Sigmoid colon (tissue), 7 donors: ENCODE results near the gene CDON. TPM values are rescaled to one million over a fixed set of nuclear protein-coding genes. Genes with fewer than 3 reads are reported as not detected.

ENCODE experiments used
- DNase-seq: peaks from one replicate; pipeline ENCODE4 v3.0.0-alpha.2; 2019
- H3K27ac ChIP-seq, 4 donors: fragments of 200-600 bp; sonication (generic); one replicate each; pipeline ENCODE4 v1.5.1; 2016 to 2019; ENCODE audit warnings: mild to moderate bottlenecking in 1 of 4
- H3K27me3 ChIP-seq, 3 donors: fragments of 200-600 bp; sonication (generic); one replicate each; pipeline ENCODE4 v1.5.1; 2019; ENCODE audit warnings: mild to moderate bottlenecking in 1 of 3
- H3K36me3 ChIP-seq, 4 donors: fragments of 200-600 bp; sonication (generic); one replicate each; pipeline ENCODE4 v1.5.1; 2016 to 2019
- H3K4me1 ChIP-seq, 4 donors: fragments of 200-600 bp; sonication (generic); one replicate each; pipeline ENCODE4 v1.5.1; 2017 to 2019
- H3K4me3 ChIP-seq, 4 donors: fragments of 200-600 bp; sonication (generic); one replicate each; pipeline ENCODE4 v1.5.1; 2017 to 2019; ENCODE audit warnings: mild to moderate bottlenecking in 2 of 4, moderate library complexity in 1 of 4
- H3K9me3 ChIP-seq, 4 donors: fragments of 200-600 bp in 3 of 4; sonication (generic) in 3 of 4; one replicate each; pipeline versions ENCODE4 v1.5.1 to v1.6.1; 2013 to 2019
- EP300 ChIP-seq, 4 donors: sonication (generic); formaldehyde crosslinking; IDR thresholded peaks; one replicate each; pipeline ENCODE4 v1.6.1; 2017; ENCODE audit warnings: antibody characterized with exemption in 4 of 4
- POLR2A ChIP-seq, 2 donors: fragments of 450-650 bp; IDR thresholded peaks; one replicate each; pipeline ENCODE4 v1.6.1; 2016; ENCODE audit warnings: antibody characterized with exemption in 2 of 2, mild to moderate bottlenecking in 2 of 2, moderate library complexity in 2 of 2
- POLR2AphosphoS5 ChIP-seq, 4 donors: sonication (generic); formaldehyde crosslinking; IDR thresholded peaks; one replicate each; pipeline ENCODE4 v1.6.1; 2017; ENCODE audit warnings: antibody characterized with exemption in 4 of 4
- WGBS, 2 donors: extraction: QIAGEN DNeasy Blood & Tissue Kit; methylation state at CpG; one replicate each; pipeline ENCODE4 v1.1.7; 2013; 5-methylcytosine and 5-hydroxymethylcytosine counted together
- intact Hi-C: fragments of 100-400 bp; cut with DNase I; formaldehyde crosslinking; loops from one replicate; pipeline ENCODE4 v1.15.1; 2023
- polyA plus RNA-seq, 3 donors: library from polyadenylated mRNA; stranded (reverse); fragments of 200-250 nt; gene quantifications; one replicate each; pipeline ENCODE4 v1.2.3, GENCODE V29; 2013
- total RNA-seq, 4 donors: library from RNA; depleted of rRNA; stranded (reverse); fragments of >200 nt; gene quantifications; one replicate each; pipeline ENCODE4 v1.1.0, GENCODE V29; 2016
- TF ChIP-seq, protein P1 (sequence below), 4 experiments: fragments of 450-650 bp in 3 of 4; fragments of 200-600 bp in 1 of 4; IDR thresholded peaks; one replicate each; pipeline ENCODE4 v1.5.1; 2016 to 2019; ENCODE audit warnings: antibody characterized with exemption in 4 of 4, mild to moderate bottlenecking in 3 of 4, moderate library complexity in 2 of 4
- donor health status: healthy with polysubstance abuse.
- donor health status: Bipolar disorder and iron deficiency.
- donor health status: healthy.

The CDON gene
- total and polyA plus RNA-seq, 7 donors, result under 0.01 to 88.1 (median 48.9) TPM

DNA sequence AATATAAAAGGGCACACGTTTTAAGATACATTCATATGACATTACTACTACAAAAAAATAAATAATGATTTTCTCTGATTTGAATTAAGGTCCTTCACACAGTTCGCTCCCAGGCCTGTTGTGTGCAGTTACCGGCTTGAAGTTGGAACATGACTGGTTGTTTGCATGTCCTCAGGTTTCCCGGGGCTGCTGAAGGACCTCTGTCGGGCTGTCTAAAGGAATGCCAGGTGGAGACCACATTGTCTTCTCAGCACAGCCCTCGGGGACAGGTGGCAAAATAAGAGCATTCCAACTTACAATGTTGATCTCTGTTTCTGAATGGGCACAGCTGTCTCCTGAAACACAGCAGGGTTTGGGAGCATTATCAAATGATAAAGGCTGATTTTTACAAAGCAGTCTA is 101.9 kb downstream of the CDON start:
- Histone ChIP-seq H3K4me3 (no peak overlapping the region), H3K4me1 (no peaks in the 10 kb centered on the region), H3K27me3 (no peaks in the 10 kb centered on the region), H3K36me3 (peaks cover 15 to 89% (median 31%) of the 10 kb centered on the region in 4 donors), H3K9me3 (peaks cover 0 to 1% (median 0%) of the 10 kb centered on the region in 4 donors), H3K27ac (no peak overlapping the region)
- no peak for TF ChIP-seq EP300 (IDR thresholded peaks at IDR 0.05)
- TF ChIP-seq, protein P1, sequence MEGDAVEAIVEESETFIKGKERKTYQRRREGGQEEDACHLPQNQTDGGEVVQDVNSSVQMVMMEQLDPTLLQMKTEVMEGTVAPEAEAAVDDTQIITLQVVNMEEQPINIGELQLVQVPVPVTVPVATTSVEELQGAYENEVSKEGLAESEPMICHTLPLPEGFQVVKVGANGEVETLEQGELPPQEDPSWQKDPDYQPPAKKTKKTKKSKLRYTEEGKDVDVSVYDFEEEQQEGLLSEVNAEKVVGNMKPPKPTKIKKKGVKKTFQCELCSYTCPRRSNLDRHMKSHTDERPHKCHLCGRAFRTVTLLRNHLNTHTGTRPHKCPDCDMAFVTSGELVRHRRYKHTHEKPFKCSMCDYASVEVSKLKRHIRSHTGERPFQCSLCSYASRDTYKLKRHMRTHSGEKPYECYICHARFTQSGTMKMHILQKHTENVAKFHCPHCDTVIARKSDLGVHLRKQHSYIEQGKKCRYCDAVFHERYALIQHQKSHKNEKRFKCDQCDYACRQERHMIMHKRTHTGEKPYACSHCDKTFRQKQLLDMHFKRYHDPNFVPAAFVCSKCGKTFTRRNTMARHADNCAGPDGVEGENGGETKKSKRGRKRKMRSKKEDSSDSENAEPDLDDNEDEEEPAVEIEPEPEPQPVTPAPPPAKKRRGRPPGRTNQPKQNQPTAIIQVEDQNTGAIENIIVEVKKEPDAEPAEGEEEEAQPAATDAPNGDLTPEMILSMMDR (IDR thresholded peaks at IDR 0.05), result no peak
- no peak for TF ChIP-seq POLR2AphosphoS5 (IDR thresholded peaks at IDR 0.05)
- TF ChIP-seq POLR2A (IDR thresholded peaks at IDR 0.05), result no peak
- intact Hi-C loops, result no loop called here
- DNase-seq, result no peak
- 89 to 93% methylated on average over 6 of the region's 6 CpGs for WGBS, 2 donors

DNA sequence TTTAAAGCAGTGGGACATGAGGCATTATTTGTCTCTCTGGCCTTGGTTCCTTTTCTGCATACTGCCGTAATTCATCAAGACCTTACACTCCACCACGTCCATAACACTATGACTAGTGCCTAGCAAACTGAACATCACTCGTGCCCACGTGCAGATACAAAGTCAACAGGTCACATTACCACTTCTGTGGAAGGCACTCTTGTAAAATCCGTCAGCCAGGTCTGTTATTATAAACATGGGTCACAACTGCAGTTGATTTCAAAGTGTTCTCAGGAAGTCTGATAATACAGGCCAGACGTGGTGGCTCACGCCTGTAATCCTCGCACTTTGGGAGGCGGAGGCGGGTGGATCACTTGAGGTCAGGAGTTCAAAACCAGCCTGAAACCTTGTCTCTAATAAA is 102.7 kb downstream of the CDON start:
- DNase-seq, result no peak
- Histone ChIP-seq H3K4me3 (no peak overlapping the region), H3K9me3 (peaks cover 0 to 1% (median 0%) of the 10 kb centered on the region in 4 donors), H3K4me1 (no peaks in the 10 kb centered on the region), H3K27me3 (no peaks in the 10 kb centered on the region), H3K36me3 (peaks cover 15 to 82% (median 31%) of the 10 kb centered on the region in 4 donors), H3K27ac (no peak overlapping the region)
- intact Hi-C loops, result no loop called here
- WGBS, 2 donors, result 83 to 84% methylated on average over 10 of the region's 10 CpGs
- TF ChIP-seq EP300 (IDR thresholded peaks at IDR 0.05) (no peak), POLR2AphosphoS5 (IDR thresholded peaks at IDR 0.05) (no peak), POLR2A (IDR thresholded peaks at IDR 0.05) (no peak)
- TF ChIP-seq, protein P1 (IDR thresholded peaks at IDR 0.05), result no peak

DNA sequence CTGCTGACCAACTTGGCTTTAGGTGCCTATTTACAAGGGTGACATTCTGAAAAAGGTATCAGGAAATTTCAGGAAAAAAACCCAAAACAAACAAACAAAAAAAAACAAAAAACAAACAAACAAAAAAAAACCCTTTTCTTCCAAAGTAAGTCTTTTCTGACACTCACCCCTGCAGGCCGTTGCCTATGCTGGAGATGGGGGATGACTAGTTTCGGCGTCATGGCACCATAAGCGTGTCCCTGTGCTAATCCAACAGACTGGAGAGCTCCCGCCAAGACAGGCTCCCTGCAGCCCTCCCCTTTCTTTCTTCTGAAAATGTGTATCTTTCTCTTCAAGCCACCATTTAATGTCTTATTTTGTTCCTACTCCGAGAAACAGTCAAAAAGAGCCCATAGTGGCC is 103.2 kb downstream of the CDON start:
- TF ChIP-seq POLR2A (IDR thresholded peaks at IDR 0.05), result no peak
- TF ChIP-seq EP300 (IDR thresholded peaks at IDR 0.05), result no peak
- TF ChIP-seq POLR2AphosphoS5 (IDR thresholded peaks at IDR 0.05), result no peak
- TF ChIP-seq, protein P1 (IDR thresholded peaks at IDR 0.05), result no peak
- DNase-seq, result no peak
- no peaks in the 10 kb centered on the region for H3K4me1 ChIP-seq
- intact Hi-C loops, result no loop called here
- peaks cover 15 to 81% (median 31%) of the 10 kb centered on the region in 4 donors for H3K36me3 ChIP-seq
- no peak overlapping the region for H3K27ac ChIP-seq
- 92 to 96% methylated on average over 6 of the region's 6 CpGs for WGBS, 2 donors
- H3K9me3 ChIP-seq, result peaks cover 0 to 1% (median 0%) of the 10 kb centered on the region in 4 donors
- H3K4me3 ChIP-seq, result no peak overlapping the region
- no peaks in the 10 kb centered on the region for H3K27me3 ChIP-seq

DNA sequence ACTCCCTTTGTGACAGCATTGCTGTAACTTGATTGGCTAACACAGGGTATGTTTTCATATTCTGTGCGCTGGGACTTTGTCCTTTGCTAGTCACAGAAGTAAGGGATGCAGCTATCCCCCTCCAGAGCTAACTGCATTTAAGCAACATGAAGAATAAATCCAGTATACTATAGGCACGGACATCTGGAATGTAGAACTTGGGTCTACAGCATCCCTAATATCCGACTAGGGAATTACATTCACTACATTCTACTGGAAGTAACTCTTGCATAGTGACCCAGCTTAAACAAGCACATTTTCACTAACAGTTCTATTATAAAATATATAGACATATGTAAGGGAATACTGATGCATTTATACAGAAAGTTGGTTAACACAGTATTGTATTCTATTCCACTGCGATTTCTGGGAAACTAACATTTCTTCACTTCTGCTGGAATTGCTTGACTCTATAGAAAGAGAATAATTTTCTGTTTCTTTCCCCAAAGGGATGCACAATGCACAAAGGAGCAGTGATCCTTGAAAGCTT is 103.7 kb downstream of the CDON start:
- H3K9me3 ChIP-seq, result peaks cover 0 to 1% (median 0%) of the 10 kb centered on the region in 4 donors
- no peaks in the 10 kb centered on the region for H3K27me3 ChIP-seq
- 92 to 94% methylated on average over 4 of the region's 4 CpGs for WGBS, 2 donors
- H3K4me1 ChIP-seq, result no peaks in the 10 kb centered on the region
- peaks cover 15 to 81% (median 31%) of the 10 kb centered on the region in 4 donors for H3K36me3 ChIP-seq
- no peak for DNase-seq
- intact Hi-C loops, result no loop called here
- no peak overlapping the region for H3K27ac ChIP-seq
- TF ChIP-seq POLR2A (IDR thresholded peaks at IDR 0.05) (no peak), POLR2AphosphoS5 (IDR thresholded peaks at IDR 0.05) (no peak)
- H3K4me3 ChIP-seq, result no peak overlapping the region

DNA sequence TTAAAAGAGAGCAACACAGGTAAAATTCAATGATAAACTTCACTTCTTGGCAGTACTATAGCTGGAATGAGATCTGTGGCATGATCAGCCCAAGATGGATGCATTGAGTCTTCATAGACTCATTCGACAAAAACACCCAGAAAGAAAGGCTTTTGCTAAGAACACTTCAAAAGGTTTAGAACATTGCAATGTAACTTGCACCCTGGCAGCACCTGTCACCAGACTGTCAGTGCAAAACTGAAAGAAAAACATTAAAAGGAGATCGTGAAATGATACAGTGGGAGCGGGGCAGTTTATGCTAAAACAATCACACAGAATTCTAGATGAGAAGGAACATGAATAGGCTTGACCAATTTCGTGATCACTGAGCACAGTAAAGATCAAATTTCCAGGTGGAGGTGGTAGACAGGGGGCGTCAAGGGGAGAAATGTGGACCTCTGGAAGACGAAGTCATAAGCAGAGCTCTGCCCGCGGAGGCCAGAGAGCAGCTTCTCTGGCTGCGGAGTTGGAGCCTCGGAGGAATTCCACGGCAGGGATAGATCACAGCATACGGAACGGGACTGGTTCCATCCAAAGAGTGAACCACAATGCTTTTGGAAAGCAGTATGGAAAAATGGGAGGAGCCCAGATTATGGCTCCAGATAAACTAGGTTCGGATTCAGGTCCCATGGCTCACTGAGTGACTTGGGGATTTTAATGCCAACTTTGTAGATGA is 104.9 kb downstream of the CDON start:
- H3K9me3 ChIP-seq, result peaks cover 0 to 1% (median 0%) of the 10 kb centered on the region in 4 donors
- H3K4me3 ChIP-seq, result no peak overlapping the region
- TF ChIP-seq POLR2AphosphoS5 (IDR thresholded peaks at IDR 0.05), result no peak
- TF ChIP-seq, protein P1 (IDR thresholded peaks at IDR 0.05), result no peak
- no peak for TF ChIP-seq POLR2A (IDR thresholded peaks at IDR 0.05)
- TF ChIP-seq EP300 (IDR thresholded peaks at IDR 0.05), result no peak
- DNase-seq, result no peak
- intact Hi-C loops, result no loop called here
- H3K27ac ChIP-seq, result no peak overlapping the region
- peaks cover 0 to 10% (median 8%) of the 10 kb centered on the region in 4 donors for H3K4me1 ChIP-seq
- WGBS, 2 donors, result 88 to 91% methylated on average over 14 of the region's 14 CpGs
- H3K36me3 ChIP-seq, result peaks cover 15 to 70% (median 28%) of the 10 kb centered on the region in 4 donors
- H3K27me3 ChIP-seq, result no peaks in the 10 kb centered on the region
